Mucosa of rectum (tissue), 2 donors: ENCODE measurements around the gene TIMD4.
"Not testable (repeated sequence)": the region's sequence is repeated elsewhere in the genome, so short reads cannot be mapped to it uniquely, and the experiment has no call there.

ENCODE experiments used
- H3K27ac ChIP-seq, 2 donors: one replicate each; pipeline ENCODE4 v1.7.0; 2013; ENCODE audit warnings: inconsistent platforms in 2 of 2, low read depth in 2 of 2, low read length in 2 of 2
- H3K27me3 ChIP-seq, 2 donors: one replicate each; pipeline ENCODE4 v1.7.0; 2013; ENCODE audit warnings: low read length in 2 of 2; ENCODE audit not compliant: control insufficient read depth in 2 of 2, insufficient read depth in 2 of 2
- H3K36me3 ChIP-seq, 2 donors: one replicate each; pipeline ENCODE4 v1.7.0; 2013; ENCODE audit warnings: low read length in 2 of 2; ENCODE audit not compliant: control insufficient read depth in 2 of 2, insufficient read depth in 2 of 2
- H3K4me1 ChIP-seq, 2 donors: one replicate each; pipeline ENCODE4 v1.7.0; 2013; ENCODE audit warnings: low read length in 2 of 2, mild to moderate bottlenecking in 1 of 2; ENCODE audit not compliant: control insufficient read depth in 2 of 2, insufficient read depth in 2 of 2
- H3K4me3 ChIP-seq, 2 donors: one replicate each; pipeline ENCODE4 v1.7.0; 2013; ENCODE audit warnings: low read length in 2 of 2
- H3K9ac ChIP-seq, 2 donors: one replicate each; pipeline ENCODE4 v1.7.0; 2013; ENCODE audit warnings: low read length in 2 of 2, low read depth in 1 of 2, mild to moderate bottlenecking in 1 of 2
- H3K9me3 ChIP-seq, 2 donors: one replicate each; pipeline ENCODE4 v1.7.0; 2013; ENCODE audit warnings: low read length in 2 of 2; ENCODE audit not compliant: control insufficient read depth in 2 of 2
- donor health status: healthy.
- donor health status: Normal muscosa, but diverticular disease.

The TIMD4 gene

GRCh38 chr5:156963125-156963524 is at the start of gene TIMD4:
Gene TIMD4, minus strand, starts transcription at chr5:156963226. Its CDS starts 28 bp downstream, at chr5:156963198.
- Histone ChIP-seq H3K9ac (no peak within 1 kb of the TSS), H3K4me3 (no peak within 1 kb of the TSS), H3K27ac (no peak within 1 kb of the TSS), H3K27me3 (no peaks in the 10 kb centered on the region), H3K36me3 (no peaks in the 10 kb centered on the region), H3K4me1 (no peaks in the 10 kb centered on the region), H3K9me3 (no peaks in the 10 kb centered on the region)

- Histone ChIP-seq H3K27ac (no peak overlapping the region), H3K4me1 (no peaks in the 10 kb centered on the region), H3K9me3 (no peaks in the 10 kb centered on the region), H3K9ac (no peak overlapping the region), H3K27me3 (no peaks in the 10 kb centered on the region), H3K36me3 (no peaks in the 10 kb centered on the region), H3K4me3 (no peak overlapping the region)
These were observed 43.2 kb upstream of the TIMD4 start for GRCh38 chr5:157006262-157006661.

DNA sequence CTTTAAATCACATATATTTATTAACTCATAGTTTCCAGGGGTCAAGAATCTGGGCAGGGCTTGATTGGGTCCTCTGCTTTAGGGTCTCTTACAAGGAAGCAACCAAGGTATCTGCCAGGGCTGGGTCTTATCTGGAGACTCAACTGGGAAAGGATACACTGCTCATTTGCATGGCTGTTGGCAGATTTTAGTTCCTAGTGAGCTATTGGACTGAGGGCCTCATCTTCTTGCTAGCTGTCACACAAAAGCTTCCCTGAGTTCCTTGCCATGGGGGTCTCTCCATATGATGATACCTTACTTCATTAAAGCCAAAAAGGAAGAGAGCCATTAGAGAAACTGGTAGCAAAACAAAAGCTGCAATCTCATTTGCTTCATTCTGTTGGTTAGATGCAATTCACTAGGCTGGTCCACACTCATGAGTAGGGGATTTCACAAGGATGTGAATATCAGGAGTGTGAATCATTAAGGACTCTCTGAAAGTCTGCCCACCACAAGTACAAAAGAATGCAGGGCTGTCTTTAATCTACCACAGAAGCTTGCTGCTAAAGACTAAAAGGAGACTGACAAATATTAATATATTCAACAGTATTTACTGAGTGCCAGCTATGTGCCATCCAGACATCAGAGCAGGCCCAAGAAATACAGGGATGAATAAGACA is 42.0 kb upstream of the TIMD4 start:
- Histone ChIP-seq H3K4me1 (no peaks in the 10 kb centered on the region), H3K27ac (no peak overlapping the region), H3K27me3 (no peaks in the 10 kb centered on the region), H3K36me3 (no peaks in the 10 kb centered on the region), H3K9me3 (no peaks in the 10 kb centered on the region), H3K4me3 (no peak overlapping the region), H3K9ac (no peak overlapping the region)

- no peak overlapping the region for H3K9ac ChIP-seq
- no peaks in the 10 kb centered on the region for H3K27me3 ChIP-seq
- no peaks in the 10 kb centered on the region for H3K36me3 ChIP-seq
- no peak overlapping the region for H3K4me3 ChIP-seq
- no peaks in the 10 kb centered on the region for H3K9me3 ChIP-seq
- no peaks in the 10 kb centered on the region for H3K4me1 ChIP-seq
- no peak overlapping the region for H3K27ac ChIP-seq
These were observed 28.7 kb upstream of the TIMD4 start for GRCh38 chr5:156991714-156992113.

- Histone ChIP-seq H3K9ac (no peak overlapping the region), H3K27ac (no peak overlapping the region), H3K9me3 (no peaks in the 10 kb centered on the region), H3K4me1 (no peaks in the 10 kb centered on the region), H3K27me3 (no peaks in the 10 kb centered on the region), H3K4me3 (no peak overlapping the region), H3K36me3 (no peaks in the 10 kb centered on the region)
These were observed 21.0 kb upstream of the TIMD4 start for GRCh38 chr5:156984064-156984463.

DNA sequence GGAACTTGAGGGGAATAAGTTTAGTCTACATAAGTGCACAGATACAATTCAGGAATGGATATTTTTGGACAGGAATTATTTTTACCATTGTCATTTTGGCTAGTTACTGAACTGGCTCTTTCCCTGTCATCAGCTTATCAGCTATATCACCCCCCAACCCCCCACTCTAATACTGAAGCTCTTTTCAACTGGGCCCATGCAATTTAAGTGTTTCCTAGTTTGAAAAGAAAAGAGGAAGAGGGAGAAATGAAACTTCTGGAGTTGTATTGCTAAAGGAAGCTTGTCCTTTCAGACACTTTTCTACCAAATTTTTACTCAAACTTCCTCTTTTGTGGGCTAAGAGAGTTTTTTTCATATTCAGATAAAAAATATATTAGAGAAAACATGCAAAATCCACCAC is 18.5 kb upstream of the TIMD4 start:
- Histone ChIP-seq H3K4me3 (no peak overlapping the region), H3K4me1 (no peaks in the 10 kb centered on the region), H3K9me3 (no peaks in the 10 kb centered on the region), H3K9ac (no peak overlapping the region), H3K27me3 (no peaks in the 10 kb centered on the region), H3K27ac (no peak overlapping the region), H3K36me3 (no peaks in the 10 kb centered on the region)

GRCh38 chr5:156974328-156974727 is 11.3 kb upstream of the TIMD4 start:
- Histone ChIP-seq H3K9me3 (no peaks in the 10 kb centered on the region), H3K4me1 (no peaks in the 10 kb centered on the region), H3K27me3 (no peaks in the 10 kb centered on the region), H3K4me3 (no peak overlapping the region), H3K36me3 (no peaks in the 10 kb centered on the region), H3K9ac (no peak overlapping the region), H3K27ac (no peak overlapping the region)

DNA sequence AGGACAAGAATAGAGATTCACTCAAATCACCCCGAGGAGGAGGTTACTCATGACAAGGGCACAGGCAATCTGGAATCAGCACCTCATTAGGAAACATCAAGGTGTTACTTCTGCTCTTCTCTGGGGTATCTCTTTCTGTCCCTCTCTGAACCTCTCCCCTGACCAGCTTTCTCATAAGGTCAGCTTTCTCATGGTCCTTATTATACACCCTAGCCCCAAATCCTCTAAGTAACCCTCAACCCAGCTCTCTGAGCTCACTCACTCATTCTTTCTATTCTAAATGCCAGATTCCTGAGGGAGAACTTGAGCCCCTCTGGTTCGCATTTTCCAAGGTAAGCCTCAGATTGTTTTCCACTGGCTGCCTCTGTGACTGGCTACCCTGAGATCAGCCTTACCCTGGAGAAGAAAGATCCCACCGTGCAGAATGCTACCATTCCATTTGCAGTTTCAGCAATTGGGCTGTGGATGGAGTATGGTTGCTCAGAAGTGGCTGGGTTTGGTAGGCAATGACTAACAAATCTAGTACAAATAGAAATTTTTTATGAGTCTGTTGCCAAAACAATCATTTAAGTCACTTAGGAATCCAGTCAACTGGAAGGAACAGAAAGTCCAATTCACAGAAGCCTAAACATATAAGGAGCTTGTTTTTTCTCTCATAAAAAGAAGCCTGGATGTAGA is 9.0 kb upstream of the TIMD4 start:
- no peak overlapping the region for H3K9ac ChIP-seq
- H3K9me3 ChIP-seq: no peaks in the 10 kb centered on the region
- H3K4me3 ChIP-seq: no peak overlapping the region
- no peaks in the 10 kb centered on the region for H3K4me1 ChIP-seq
- H3K27ac ChIP-seq: no peak overlapping the region
- no peaks in the 10 kb centered on the region for H3K36me3 ChIP-seq
- H3K27me3 ChIP-seq: no peaks in the 10 kb centered on the region

GRCh38 chr5:156971415-156971814 is 8.4 kb upstream of the TIMD4 start:
- no peaks in the 10 kb centered on the region for H3K4me1 ChIP-seq
- H3K36me3 ChIP-seq: no peaks in the 10 kb centered on the region
- no peaks in the 10 kb centered on the region for H3K9me3 ChIP-seq
- H3K4me3 ChIP-seq: no peak overlapping the region
- H3K27ac ChIP-seq: no peak overlapping the region
- H3K9ac ChIP-seq: no peak overlapping the region
- H3K27me3 ChIP-seq: no peaks in the 10 kb centered on the region

GRCh38 chr5:156967386-156967785 is 4.4 kb upstream of the TIMD4 start:
- not testable (repeated sequence) for H3K4me1 ChIP-seq, H3K9ac ChIP-seq, H3K4me3 ChIP-seq, H3K9me3 ChIP-seq, H3K27ac ChIP-seq, H3K27me3 ChIP-seq, H3K36me3 ChIP-seq
